Calu3 (cell line): ENCODE data around the gene MESP1. TPM values are rescaled to one million over a fixed set of nuclear protein-coding genes. Genes with fewer than 3 reads are reported as not detected.

Experiments
- BruUV-seq: library from RNA; stranded (reverse); fragments of 400-500 nt; replicated peaks from 2 replicates; lab custom pipeline; 2021; lab: Mats Ljungman, UMichigan
- CTCF ChIA-PET: fragments of 300-600 bp; sonication (Branson Sonifier 250); formaldehyde crosslinking; loops from one replicate; lab custom pipeline; 2022; ENCODE audit warnings: antibody characterized with exemption; lab: Charles Lee
- DNase-seq: peaks from one replicate; pipeline ENCODE4 v3.0.0; 2022
- H3K27ac Mint-ChIP-seq: one replicate; pipeline ENCODE4 v1.8.0; 2022; ENCODE audit warnings: mixed read lengths; ENCODE audit not compliant: unreplicated experiment
- H3K27me3 Mint-ChIP-seq: one replicate; pipeline ENCODE4 v1.8.0; 2022; ENCODE audit warnings: mixed read lengths; ENCODE audit not compliant: unreplicated experiment
- H3K36me3 Mint-ChIP-seq: one replicate; pipeline ENCODE4 v1.8.0; 2022; ENCODE audit warnings: mild to moderate bottlenecking, moderate library complexity, mixed read lengths; ENCODE audit not compliant: insufficient read depth, unreplicated experiment
- H3K4me1 Mint-ChIP-seq: one replicate; pipeline ENCODE4 v1.8.0; 2022; ENCODE audit warnings: mild to moderate bottlenecking, low read depth, mixed read lengths; ENCODE audit not compliant: unreplicated experiment
- H3K4me3 Mint-ChIP-seq: one replicate; pipeline ENCODE4 v1.8.0; 2022; ENCODE audit warnings: mild to moderate bottlenecking, low read depth, moderate library complexity, mixed read lengths; ENCODE audit not compliant: unreplicated experiment
- H3K9me3 Mint-ChIP-seq: one replicate; pipeline ENCODE4 v1.8.0; 2022; ENCODE audit warnings: low read depth, mixed read lengths; ENCODE audit not compliant: unreplicated experiment
- CTCF ChIP-seq: fragments of 200-600 bp; IDR thresholded peaks from one replicate; pipeline ENCODE4 v1.8.0; 2022; ENCODE audit warnings: antibody characterized with exemption; ENCODE audit not compliant: unreplicated experiment
- intact Hi-C: fragments of 100-400 bp; cut with micrococcal nuclease; formaldehyde crosslinking; loops from one replicate; pipeline ENCODE4 v1.10.0; 2022; ENCODE audit not compliant: unreplicated experiment
- total RNA-seq: library from RNA; stranded (reverse); gene quantifications from 2 replicates; pipeline ENCODE4 v1.2.3, GENCODE V29; 2022

Gene MESP1
- total RNA-seq, 1 experiment from 2014 or later, result 5.3 TPM

DNA sequence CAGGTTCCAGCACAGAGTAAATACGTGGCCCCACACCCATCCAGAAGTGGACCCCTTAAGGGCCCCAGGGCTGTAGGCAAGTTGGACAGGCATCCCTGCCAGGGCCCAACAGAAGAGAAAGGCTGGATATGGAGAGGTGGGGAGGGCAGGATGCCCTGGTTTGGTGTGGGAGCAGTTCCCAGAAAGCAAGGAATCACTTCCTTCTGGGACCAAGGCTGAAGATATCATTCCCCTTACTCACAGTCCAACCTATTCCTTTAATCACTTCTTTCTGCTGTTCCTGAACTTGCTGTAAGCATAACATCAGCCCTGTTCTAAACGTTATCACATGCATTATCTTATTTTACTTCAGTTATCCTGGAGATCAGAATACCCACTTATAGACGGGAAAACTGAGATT, 19.0 kb upstream of the MESP1 start:
- H3K27ac Mint-ChIP-seq, result no peak overlapping the region
- peaks cover 5% of the 10 kb centered on the region for H3K36me3 Mint-ChIP-seq
- no TSS peak for BruUV-seq
- H3K27me3 Mint-ChIP-seq, result no peaks in the 10 kb centered on the region
- peaks cover 15% of the 10 kb centered on the region for H3K4me1 Mint-ChIP-seq
- no peak overlapping the region for H3K4me3 Mint-ChIP-seq
- no peak for TF ChIP-seq CTCF
- no peak for DNase-seq
- CTCF ChIA-PET, result no interaction called here
- intact Hi-C loops, result no loop called here
- H3K9me3 Mint-ChIP-seq, result no peaks in the 10 kb centered on the region

DNA sequence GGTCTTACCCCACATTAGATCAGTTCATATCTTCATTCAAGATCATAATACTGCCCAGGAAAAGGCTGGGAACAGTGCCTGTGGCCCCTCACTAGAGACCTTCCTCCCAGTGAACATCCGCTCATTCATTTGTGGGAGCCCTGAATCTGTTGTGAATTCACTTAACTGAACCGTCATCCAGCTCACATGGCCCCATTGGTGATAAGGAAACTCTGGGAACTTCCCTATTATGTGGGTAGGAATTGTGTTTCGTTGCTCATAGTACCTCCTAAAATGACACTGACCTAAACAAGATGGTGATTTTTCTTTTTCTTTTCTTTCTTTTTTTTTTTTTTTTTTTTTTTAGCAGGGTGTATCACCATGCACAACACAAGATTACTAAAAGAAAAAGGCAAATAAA, 18.3 kb upstream of the MESP1 start:
- BruUV-seq, result no TSS peak
- no peak for TF ChIP-seq CTCF
- no peak for DNase-seq
- no peak overlapping the region for H3K4me3 Mint-ChIP-seq
- CTCF ChIA-PET, result no interaction called here
- peaks cover 5% of the 10 kb centered on the region for H3K36me3 Mint-ChIP-seq
- H3K27me3 Mint-ChIP-seq, result no peaks in the 10 kb centered on the region
- peaks cover 15% of the 10 kb centered on the region for H3K4me1 Mint-ChIP-seq
- intact Hi-C loops, result no loop called here
- H3K9me3 Mint-ChIP-seq, result no peaks in the 10 kb centered on the region
- H3K27ac Mint-ChIP-seq, result no peak overlapping the region

DNA sequence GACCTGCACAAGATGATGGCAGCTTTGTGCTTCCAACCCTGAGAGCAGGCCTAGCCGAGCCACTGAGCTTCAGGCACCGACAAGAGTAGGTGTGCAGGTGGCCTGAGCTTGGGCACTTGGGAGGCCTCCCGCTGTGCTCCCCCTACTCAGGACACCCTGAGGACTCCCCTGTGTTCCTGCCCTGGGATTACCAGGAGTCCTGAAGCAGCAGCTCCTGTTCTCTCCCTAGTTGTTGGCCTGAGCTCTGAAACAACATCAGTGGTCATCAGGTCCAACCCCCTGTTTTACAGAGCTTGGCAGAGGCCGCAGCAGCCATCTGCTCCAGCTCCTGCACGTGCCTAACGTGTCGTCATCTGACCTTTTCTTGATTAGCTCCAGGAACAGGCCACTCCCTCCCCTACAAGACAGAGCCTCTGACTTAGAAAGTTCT, 17.0 kb upstream of the MESP1 start:
- Mint-ChIP-seq H3K4me1 (peaks cover 15% of the 10 kb centered on the region), H3K27ac (peak overlapping the region; percentile 15), H3K9me3 (no peaks in the 10 kb centered on the region), H3K27me3 (no peaks in the 10 kb centered on the region), H3K4me3 (no peak overlapping the region), H3K36me3 (peaks cover 5% of the 10 kb centered on the region)
- BruUV-seq, result no TSS peak
- intact Hi-C loops, result no loop called here
- DNase-seq, result no peak
- CTCF ChIA-PET, result interaction anchor here (0.6 to 1.3 kb wide), 4 partner anchors 18 to 287 kb away, joined by 3 to 4 read pairs (median 4); partner anchors contain the start of gene MESP1
- no peak for TF ChIP-seq CTCF

DNA sequence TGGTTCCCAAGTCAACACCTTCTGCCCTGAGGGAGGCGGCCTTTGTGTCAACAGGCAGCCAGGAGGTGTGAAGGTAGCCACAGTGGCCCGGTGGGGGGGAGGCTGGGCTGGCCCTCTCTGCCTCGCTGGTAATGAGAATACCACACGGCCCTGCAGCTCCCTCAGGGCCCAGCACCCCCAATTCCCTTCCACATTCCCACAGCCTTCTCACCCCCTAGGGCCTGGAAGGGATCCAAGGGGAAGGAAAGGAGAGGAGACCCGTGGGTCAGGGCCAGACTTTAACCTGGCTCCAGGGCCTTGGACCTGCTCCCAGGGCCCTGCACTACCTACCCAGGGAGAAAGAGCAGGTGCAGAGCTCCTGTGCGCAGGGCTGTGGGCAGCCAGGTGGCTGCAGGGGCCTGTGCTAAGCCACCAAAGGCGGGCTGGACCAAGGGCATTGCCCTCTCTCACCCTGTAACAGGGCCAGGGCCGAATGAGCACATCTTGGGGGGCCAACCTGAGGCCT, 16.4 kb upstream of the MESP1 start:
- no TSS peak for BruUV-seq
- CTCF ChIA-PET, result interaction anchor here (0.8 to 1.3 kb wide), 2 partner anchors 17 to 55 kb away, joined by 3 to 4 read pairs; partner anchors contain the start of gene MESP1
- peaks cover 15% of the 10 kb centered on the region for H3K4me1 Mint-ChIP-seq
- H3K9me3 Mint-ChIP-seq, result no peaks in the 10 kb centered on the region
- no peak overlapping the region for H3K4me3 Mint-ChIP-seq
- no peak overlapping the region for H3K27ac Mint-ChIP-seq
- H3K36me3 Mint-ChIP-seq, result no peaks in the 10 kb centered on the region
- intact Hi-C loops, result loop anchor here (1.0 kb wide), 1 partner anchor 49 kb away; no protein-coding TSS in a partner anchor
- no peak for TF ChIP-seq CTCF
- no peak for DNase-seq
- no peaks in the 10 kb centered on the region for H3K27me3 Mint-ChIP-seq
